OCI-LY3 (cell line): ENCODE measurements around the gene CHD6.
A peak's percentile ranks its signal among the peaks of the same experiment; 100 is the strongest.

ENCODE experiments used
- H2AFZ ChIP-seq: fragments of 200-600, 300-600 bp; shearing (Covaris generic); 2 replicates; pipeline ENCODE4 v1.6.0; 2014; ENCODE audit warnings: antibody characterized with exemption, low read depth, low read length
- H3K27ac ChIP-seq: fragments of 200-600, 300-600 bp; sonication (generic); 2 replicates; pipeline ENCODE4 v1.5.1; 2014; ENCODE audit warnings: mild to moderate bottlenecking, low read length, moderate library complexity, mixed read lengths
- H3K27me3 ChIP-seq: fragments of 200-600, 300-600 bp; sonication (generic); 2 replicates; pipeline ENCODE4 v1.6.1; 2014; ENCODE audit warnings: low read depth, low read length, mixed read lengths
- H3K36me3 ChIP-seq: fragments of 200-600, 300-600 bp; sonication (generic); replicated peaks from 2 replicates; pipeline ENCODE3; 2014; ENCODE audit warnings: low read depth, low read length, mixed read lengths
- H3K4me1 ChIP-seq: fragments of 300-600, 200-600 bp; sonication (generic); 2 replicates; pipeline ENCODE4 v1.6.1; 2014; ENCODE audit warnings: low read length, mixed read lengths
- H3K4me2 ChIP-seq: fragments of 200-600, 300-600 bp; sonication (generic); 2 replicates; pipeline ENCODE4 v1.6.1; 2014; ENCODE audit warnings: low read length, mixed read lengths
- H3K4me3 ChIP-seq: fragments of 300-600, 200-600 bp; sonication (generic); 2 replicates; pipeline ENCODE4 v1.5.1; 2014; ENCODE audit warnings: antibody characterized with exemption, mild to moderate bottlenecking, low read length, moderate library complexity
- H3K79me2 ChIP-seq: fragments of 300-600, 200-600 bp; shearing (Covaris generic); 2 replicates; pipeline ENCODE4 v1.6.1; 2014; ENCODE audit warnings: mild to moderate bottlenecking, low read length, mixed read lengths
- H3K9ac ChIP-seq: fragments of 300-600, 200-600 bp; shearing (Covaris generic); 2 replicates; pipeline ENCODE4 v1.6.0; 2014; ENCODE audit warnings: mild to moderate bottlenecking, low read length, moderate library complexity
- H3K9me3 ChIP-seq: fragments of 200-600, 300-600 bp; shearing (Covaris generic); 2 replicates; pipeline ENCODE4 v1.6.1; 2014; ENCODE audit warnings: low read length, mixed read lengths; ENCODE audit not compliant: insufficient read depth
- H4K20me1 ChIP-seq: fragments of 200-600, 300-600 bp; sonication (generic); 2 replicates; pipeline ENCODE4 v1.6.1; 2016; ENCODE audit warnings: low read length, mixed read lengths; ENCODE audit not compliant: insufficient read depth
- EZH2phosphoT487 ChIP-seq: fragments of 200-600 bp; shearing (Covaris generic); IDR thresholded peaks from 2 replicates; pipeline ENCODE4 v1.6.1; 2018; ENCODE audit warnings: antibody characterized with exemption, mixed run types, low read depth
- TF ChIP-seq, protein P1 (sequence below): fragments of 200-600, 300-600 bp; sonication (generic); IDR thresholded peaks from 2 replicates; pipeline ENCODE4 v1.5.1; 2014; ENCODE audit warnings: antibody characterized with exemption, low read length, low read depth

CHD6 gene

DNA sequence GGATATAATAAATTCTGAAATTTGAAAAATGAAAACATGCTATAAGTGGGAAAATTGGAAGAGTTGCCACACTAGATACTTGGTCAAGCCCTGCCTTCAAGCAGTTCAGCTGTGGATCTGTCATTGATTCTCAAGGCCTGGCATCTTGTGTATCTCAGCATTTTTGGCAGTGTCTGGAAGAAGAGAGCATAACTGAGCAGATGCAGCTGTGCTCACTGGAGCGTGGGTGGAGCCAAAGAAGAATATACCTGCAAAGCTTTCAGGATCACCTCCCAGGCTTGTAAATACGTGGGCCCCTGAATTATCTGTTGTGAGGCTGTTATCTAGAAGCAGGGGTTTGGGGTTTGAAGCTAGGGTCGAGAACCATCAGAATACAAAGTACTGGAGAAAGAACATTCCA lies 31.3 kb upstream of the CHD6 start:
- H3K4me3 ChIP-seq: no peak overlapping the region
- H3K27ac ChIP-seq: no peak overlapping the region
- no peak overlapping the region for H3K9ac ChIP-seq
- TF ChIP-seq EZH2phosphoT487: no peak
- TF ChIP-seq, protein P1, sequence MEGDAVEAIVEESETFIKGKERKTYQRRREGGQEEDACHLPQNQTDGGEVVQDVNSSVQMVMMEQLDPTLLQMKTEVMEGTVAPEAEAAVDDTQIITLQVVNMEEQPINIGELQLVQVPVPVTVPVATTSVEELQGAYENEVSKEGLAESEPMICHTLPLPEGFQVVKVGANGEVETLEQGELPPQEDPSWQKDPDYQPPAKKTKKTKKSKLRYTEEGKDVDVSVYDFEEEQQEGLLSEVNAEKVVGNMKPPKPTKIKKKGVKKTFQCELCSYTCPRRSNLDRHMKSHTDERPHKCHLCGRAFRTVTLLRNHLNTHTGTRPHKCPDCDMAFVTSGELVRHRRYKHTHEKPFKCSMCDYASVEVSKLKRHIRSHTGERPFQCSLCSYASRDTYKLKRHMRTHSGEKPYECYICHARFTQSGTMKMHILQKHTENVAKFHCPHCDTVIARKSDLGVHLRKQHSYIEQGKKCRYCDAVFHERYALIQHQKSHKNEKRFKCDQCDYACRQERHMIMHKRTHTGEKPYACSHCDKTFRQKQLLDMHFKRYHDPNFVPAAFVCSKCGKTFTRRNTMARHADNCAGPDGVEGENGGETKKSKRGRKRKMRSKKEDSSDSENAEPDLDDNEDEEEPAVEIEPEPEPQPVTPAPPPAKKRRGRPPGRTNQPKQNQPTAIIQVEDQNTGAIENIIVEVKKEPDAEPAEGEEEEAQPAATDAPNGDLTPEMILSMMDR: no peak
- no peaks in the 10 kb centered on the region for H3K9me3 ChIP-seq
- H4K20me1 ChIP-seq: no peaks in the 10 kb centered on the region
- no peak overlapping the region for H2AFZ ChIP-seq
- no peaks in the 10 kb centered on the region for H3K79me2 ChIP-seq
- H3K27me3 ChIP-seq: peaks cover 29% of the 10 kb centered on the region
- no peak overlapping the region for H3K4me2 ChIP-seq
- H3K4me1 ChIP-seq: peaks cover 4% of the 10 kb centered on the region; the same call in 1 of the 2 replicates
- no peaks in the 10 kb centered on the region for H3K36me3 ChIP-seq

DNA sequence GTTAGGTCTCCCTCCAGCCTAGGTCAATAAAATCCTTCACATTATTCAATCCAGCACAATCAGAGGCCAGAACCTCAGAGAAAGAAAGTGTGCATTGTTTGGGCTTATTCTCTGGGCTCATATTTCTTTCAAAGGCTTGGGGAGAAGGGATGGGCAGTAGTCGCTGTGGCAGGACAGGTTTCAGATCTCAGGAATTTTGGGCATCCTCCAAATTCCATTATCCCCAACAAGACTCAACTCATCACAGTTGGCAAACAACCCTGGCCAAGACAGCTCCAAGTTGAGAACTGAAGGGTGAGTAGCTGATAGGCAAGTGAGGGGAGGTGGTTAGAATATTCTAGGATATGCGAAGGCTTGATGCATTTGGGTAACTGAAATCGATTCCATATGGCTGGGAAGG lies 27.2 kb upstream of the CHD6 start:
- H2AFZ ChIP-seq: no peak overlapping the region
- H3K9me3 ChIP-seq: no peaks in the 10 kb centered on the region
- H3K27me3 ChIP-seq: peaks cover 11% of the 10 kb centered on the region
- no peak overlapping the region for H3K9ac ChIP-seq
- no peaks in the 10 kb centered on the region for H3K36me3 ChIP-seq
- no peak overlapping the region for H3K4me2 ChIP-seq
- H3K79me2 ChIP-seq: no peaks in the 10 kb centered on the region
- no peak overlapping the region for H3K27ac ChIP-seq
- H4K20me1 ChIP-seq: no peaks in the 10 kb centered on the region
- TF ChIP-seq, protein P1: no peak
- TF ChIP-seq EZH2phosphoT487: no peak
- peaks cover 21% of the 10 kb centered on the region for H3K4me1 ChIP-seq
- H3K4me3 ChIP-seq: no peak overlapping the region

DNA sequence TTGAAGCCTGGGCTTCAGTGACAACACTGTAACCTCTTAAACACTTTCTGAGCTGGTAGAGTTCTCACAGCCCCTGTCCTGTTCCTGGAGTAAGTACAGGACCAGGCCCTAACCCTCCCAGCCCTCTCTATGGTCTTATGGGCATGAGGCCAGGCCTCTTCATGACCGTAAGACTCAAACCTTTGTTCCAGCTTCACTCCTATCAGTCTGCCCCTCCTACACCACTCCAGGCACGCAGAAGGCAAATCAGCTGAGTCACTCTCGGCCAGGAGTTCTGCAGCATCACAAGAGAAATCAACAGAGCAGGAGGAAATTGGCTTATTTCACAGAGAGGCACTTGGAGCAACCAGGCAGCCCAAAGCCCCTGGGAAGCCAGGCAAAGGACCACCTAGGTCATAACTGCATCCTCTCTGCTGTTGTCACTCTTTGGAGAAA lies 25.3 kb upstream of the CHD6 start:
- Histone ChIP-seq H3K27ac (peak overlapping the region; percentile 18; the same call in 1 of the 2 replicates), H3K9ac (peak overlapping the region; percentile 2; the same call in 1 of the 2 replicates), H3K9me3 (no peaks in the 10 kb centered on the region), H3K4me2 (peak overlapping the region; percentile 48), H3K27me3 (peaks cover 21% of the 10 kb centered on the region), H3K79me2 (no peaks in the 10 kb centered on the region), H3K4me3 (peak overlapping the region; percentile 1; the same call in 1 of the 2 replicates), H2AFZ (peak overlapping the region; percentile 76), H3K36me3 (no peaks in the 10 kb centered on the region), H3K4me1 (peaks cover 22% of the 10 kb centered on the region), H4K20me1 (no peaks in the 10 kb centered on the region)
- TF ChIP-seq EZH2phosphoT487: no peak
- TF ChIP-seq, protein P1: no peak

- Histone ChIP-seq H2AFZ (no peak overlapping the region), H3K27ac (no peak overlapping the region), H3K36me3 (no peaks in the 10 kb centered on the region), H3K27me3 (peaks cover 30% of the 10 kb centered on the region), H3K4me1 (peaks cover 22% of the 10 kb centered on the region), H3K4me3 (no peak overlapping the region), H3K9ac (no peak overlapping the region), H3K4me2 (no peak overlapping the region), H4K20me1 (no peaks in the 10 kb centered on the region), H3K9me3 (no peaks in the 10 kb centered on the region), H3K79me2 (no peaks in the 10 kb centered on the region)
- TF ChIP-seq, protein P1: no peak
- no peak for TF ChIP-seq EZH2phosphoT487
Observed at GRCh38 chr20:41639630-41640029, 21.5 kb upstream of the CHD6 start.
